PC-9 (cell line): ENCODE data around the gene ZDHHC12.

Source experiments
- EZH2 ChIP-seq: fragments of 200-600 bp; sonication (generic); IDR thresholded peaks from 2 replicates; pipeline ENCODE4 v1.8.0; 2017; ENCODE audit warnings: antibody characterized with exemption, low read depth
- TF ChIP-seq, protein P1 (sequence below): fragments of 200-600 bp; sonication (generic); conservative IDR thresholded peaks from 2 replicates; pipeline ENCODE4 v1.6.1; 2017; ENCODE audit warnings: mixed run types, antibody characterized with exemption, mild to moderate bottlenecking, moderate library complexity

DNA sequence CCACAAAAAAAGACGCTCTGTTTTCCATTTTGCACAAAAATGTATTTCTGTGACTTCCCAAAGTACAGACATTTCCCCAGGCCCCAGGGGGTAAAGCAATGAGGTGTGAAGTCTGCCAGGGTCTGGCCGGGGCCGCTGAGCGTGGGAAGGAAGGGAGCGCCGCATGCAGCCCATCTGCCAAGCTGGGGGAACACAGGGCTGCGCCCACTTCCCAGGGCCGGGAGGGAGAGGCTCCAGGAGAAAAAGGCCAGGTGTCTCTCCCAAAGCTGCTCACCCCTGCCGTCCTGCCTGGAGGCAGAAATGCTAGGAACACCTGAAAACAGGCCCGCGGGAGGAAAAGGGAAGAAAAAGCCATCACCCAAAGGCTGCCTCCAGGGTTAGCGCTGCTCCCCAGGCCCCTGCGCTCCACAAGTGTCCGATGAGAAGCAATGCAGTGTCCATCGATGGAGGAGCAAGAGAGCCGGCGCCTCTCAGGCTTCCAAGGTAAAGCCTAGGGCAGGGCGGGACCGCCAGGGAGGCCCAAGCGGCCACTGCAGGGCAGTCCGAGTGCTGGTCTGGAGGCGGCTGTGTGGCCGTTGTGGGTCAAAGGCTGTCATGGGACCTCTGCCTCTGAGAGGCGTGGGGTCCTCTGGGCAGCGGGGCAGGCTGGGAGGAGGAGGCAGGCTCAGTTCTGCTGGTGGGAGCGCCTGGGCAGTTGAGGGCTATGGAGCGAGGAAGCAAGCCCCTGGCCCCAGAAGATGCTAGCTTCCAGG, 6.0 kb upstream of the ZDHHC12 start:
- TF ChIP-seq, protein P1, sequence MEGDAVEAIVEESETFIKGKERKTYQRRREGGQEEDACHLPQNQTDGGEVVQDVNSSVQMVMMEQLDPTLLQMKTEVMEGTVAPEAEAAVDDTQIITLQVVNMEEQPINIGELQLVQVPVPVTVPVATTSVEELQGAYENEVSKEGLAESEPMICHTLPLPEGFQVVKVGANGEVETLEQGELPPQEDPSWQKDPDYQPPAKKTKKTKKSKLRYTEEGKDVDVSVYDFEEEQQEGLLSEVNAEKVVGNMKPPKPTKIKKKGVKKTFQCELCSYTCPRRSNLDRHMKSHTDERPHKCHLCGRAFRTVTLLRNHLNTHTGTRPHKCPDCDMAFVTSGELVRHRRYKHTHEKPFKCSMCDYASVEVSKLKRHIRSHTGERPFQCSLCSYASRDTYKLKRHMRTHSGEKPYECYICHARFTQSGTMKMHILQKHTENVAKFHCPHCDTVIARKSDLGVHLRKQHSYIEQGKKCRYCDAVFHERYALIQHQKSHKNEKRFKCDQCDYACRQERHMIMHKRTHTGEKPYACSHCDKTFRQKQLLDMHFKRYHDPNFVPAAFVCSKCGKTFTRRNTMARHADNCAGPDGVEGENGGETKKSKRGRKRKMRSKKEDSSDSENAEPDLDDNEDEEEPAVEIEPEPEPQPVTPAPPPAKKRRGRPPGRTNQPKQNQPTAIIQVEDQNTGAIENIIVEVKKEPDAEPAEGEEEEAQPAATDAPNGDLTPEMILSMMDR: no peak
- no peak for TF ChIP-seq EZH2
